SK-N-SH (cell line): ENCODE data around the gene IL11RA. TPM values are rescaled to one million over a fixed set of nuclear protein-coding genes. Genes with fewer than 3 reads are reported as not detected.

Experiments
- CTCF ChIA-PET: fragments of 300-600, 350-600 bp; formaldehyde crosslinking; extraction: SDS; loops from one replicate; lab custom pipeline; 2021; lab: Yijun Ruan, JAX
- POLR2A ChIA-PET: fragments of 350-600 bp; sonication (Branson Sonifier 250); formaldehyde crosslinking; extraction: SDS; loops from one replicate; lab custom pipeline; 2020; ENCODE audit warnings: antibody characterized with exemption, inconsistent platforms; lab: Yijun Ruan, JAX
- DNase-seq: peaks from one replicate; pipeline ENCODE4 v3.0.0; 2012
- H2AFZ ChIP-seq: fragments of 200-600 bp; sonication (generic); 2 replicates; pipeline ENCODE4 v1.8.1; 2016; ENCODE audit warnings: antibody characterized with exemption, mild to moderate bottlenecking, low read depth
- H3F3A ChIP-seq: fragments of 200-600 bp; sonication (generic); replicated peaks from 2 replicates; pipeline ENCODE3; 2016; ENCODE audit warnings: antibody characterized with exemption, mild to moderate bottlenecking; ENCODE audit not compliant: insufficient read depth
- H3K27ac ChIP-seq, 2 experiments: fragments of 200-500 bp in 1 of 2; fragments of 200-600 bp in 1 of 2; sonication (Bioruptor generic) in 1 of 2; sonication (generic), shearing (Covaris generic) in 1 of 2; 2 replicates each; pipeline versions ENCODE4 v1.5.1 to v1.6.1; 2014 to 2016; ENCODE audit warnings: low read depth in 2 of 2, inconsistent platforms in 1 of 2, low read length in 1 of 2, mild to moderate bottlenecking in 1 of 2, mixed read lengths in 1 of 2
- H3K27me3 ChIP-seq: fragments of 200-600 bp; sonication (generic), shearing (Covaris generic); 2 replicates; pipeline ENCODE4 v1.6.1; 2016; ENCODE audit warnings: mixed run types; ENCODE audit not compliant: insufficient read depth
- H3K36me3 ChIP-seq, 2 experiments: fragments of 200-500 bp in 1 of 2; fragments of 200-600 bp in 1 of 2; sonication (Bioruptor generic) in 1 of 2; sonication (generic) in 1 of 2; replicated peaks in 1 of 2; 2 replicates each; pipeline versions ENCODE3 to v1.5.1; 2014 to 2016; ENCODE audit warnings: low read length in 1 of 2, mild to moderate bottlenecking in 1 of 2; ENCODE audit not compliant: insufficient read depth in 2 of 2, control insufficient read depth in 1 of 2
- H3K4me1 ChIP-seq, 2 experiments: fragments of 200-500 bp in 1 of 2; fragments of 200-600 bp in 1 of 2; sonication (Bioruptor generic) in 1 of 2; sonication (generic), shearing (Covaris generic) in 1 of 2; 2 replicates each; pipeline versions ENCODE4 v1.5.1 to v1.6.1; 2014 to 2016; ENCODE audit warnings: low read depth in 1 of 2, low read length in 1 of 2, mixed run types in 1 of 2; ENCODE audit not compliant: insufficient read depth in 2 of 2, control insufficient read depth in 1 of 2
- H3K4me2 ChIP-seq: fragments of 200-600 bp; sonication (generic), shearing (Covaris generic); 2 replicates; pipeline ENCODE4 v1.6.1; 2017; ENCODE audit warnings: mixed run types
- H3K4me3 ChIP-seq, 2 experiments: fragments of 200-500 bp in 1 of 2; fragments of 200-600 bp in 1 of 2; sonication (Bioruptor generic) in 1 of 2; sonication (generic), shearing (Covaris generic) in 1 of 2; 2 replicates each; pipeline versions ENCODE4 v1.5.1 to v1.8.1; 2014 to 2016; ENCODE audit warnings: low read depth in 2 of 2, inconsistent platforms in 1 of 2, low read length in 1 of 2, mild to moderate bottlenecking in 1 of 2, mixed read lengths in 1 of 2, moderate library complexity in 1 of 2
- H3K79me2 ChIP-seq: fragments of 200-600 bp; sonication (generic); 2 replicates; pipeline ENCODE4 v1.8.1; 2017; ENCODE audit warnings: mild to moderate bottlenecking; ENCODE audit not compliant: insufficient read depth
- H3K9ac ChIP-seq: fragments of 200-600 bp; sonication (generic); 2 replicates; pipeline ENCODE4 v1.6.1; 2017; ENCODE audit warnings: mixed run types
- H3K9me2 ChIP-seq: fragments of 200-600 bp; sonication (generic); 2 replicates; pipeline ENCODE4 v1.6.1; 2017; ENCODE audit warnings: mixed run types
- H3K9me3 ChIP-seq: fragments of 200-600 bp; sonication (generic); 2 replicates; pipeline ENCODE4 v1.6.1; 2017; ENCODE audit warnings: mixed run types, mild to moderate bottlenecking, moderate library complexity
- H4K20me1 ChIP-seq: fragments of 200-600 bp; sonication (generic); 2 replicates; pipeline ENCODE4 v1.6.1; 2017; ENCODE audit warnings: mild to moderate bottlenecking, mixed run types; ENCODE audit not compliant: insufficient read depth
- EP300 ChIP-seq, 2 experiments: IDR thresholded peaks; 2 replicates each; pipeline versions ENCODE4 v1.4.0 to v1.6.1; 2012; ENCODE audit warnings: borderline replicate concordance in 1 of 2, low read depth in 1 of 2, low read length in 1 of 2
- EZH2phosphoT487 ChIP-seq: fragments of 200-600 bp; sonication (generic); IDR thresholded peaks from 2 replicates; pipeline ENCODE4 v1.6.1; 2017; ENCODE audit warnings: low read depth, mixed run types, mild to moderate bottlenecking, antibody characterized with exemption, moderate library complexity, borderline replicate concordance
- FOSL2 ChIP-seq: IDR thresholded peaks from 2 replicates; pipeline ENCODE4 v1.4.0; 2012; ENCODE audit warnings: low read depth, mild to moderate bottlenecking, moderate library complexity, borderline replicate concordance
- FOXJ3 ChIP-seq: sonication (generic); formaldehyde crosslinking; IDR thresholded peaks from 2 replicates; pipeline ENCODE4 v1.5.1; 2020; ENCODE audit warnings: mild to moderate bottlenecking, missing genetic modification reagents
- JUND ChIP-seq: IDR thresholded peaks from 2 replicates; pipeline ENCODE4 v1.4.0; 2012
- NRF1 ChIP-seq: IDR thresholded peaks from 2 replicates; pipeline ENCODE4 v1.6.1; 2012; ENCODE audit warnings: low read depth, mild to moderate bottlenecking, low read length
- RCOR1 ChIP-seq: fragments of 150-350 bp; IDR thresholded peaks from 2 replicates; pipeline ENCODE4 v1.6.1; 2017; ENCODE audit warnings: antibody characterized with exemption, low read length
- RFX5 ChIP-seq: IDR thresholded peaks from 2 replicates; pipeline ENCODE4 v1.6.1; 2012; ENCODE audit warnings: mild to moderate bottlenecking, improper control_type of control experiment, low read length
- RXRA ChIP-seq: IDR thresholded peaks from 2 replicates; pipeline ENCODE4 v1.4.0; 2012; ENCODE audit warnings: low read depth, mild to moderate bottlenecking, borderline replicate concordance
- SMC3 ChIP-seq: IDR thresholded peaks from 2 replicates; pipeline ENCODE4 v1.6.1; 2012; ENCODE audit warnings: low read depth, low read length, improper control_type of control experiment
- TAF1 ChIP-seq: IDR thresholded peaks from 2 replicates; pipeline ENCODE4 v1.6.1; 2012; ENCODE audit warnings: low read depth, mild to moderate bottlenecking, low read length, moderate library complexity, borderline replicate concordance
- TCF12 ChIP-seq: IDR thresholded peaks from 2 replicates; pipeline ENCODE4 v1.4.0; 2012
- WGBS: methylation state at CpG from one replicate; pipeline ENCODE4 v1.1.6; 2017; ENCODE audit warnings: low lambda C conversion rate; 5-methylcytosine and 5-hydroxymethylcytosine counted together
- polyA plus RNA-seq, 3 experiments: library from polyadenylated mRNA; depleted of rRNA; stranded (reverse); fragments of >200 nt; gene quantifications; 2 replicates each; pipeline ENCODE4 v1.2.3, GENCODE V29; 2012
- TF ChIP-seq, protein P1 (sequence below): IDR thresholded peaks from 2 replicates; pipeline ENCODE4 v1.4.0; 2012; ENCODE audit warnings: low read depth
- TF ChIP-seq, protein P2 (sequence below): IDR thresholded peaks from 2 replicates; pipeline ENCODE4; 2012
- TF ChIP-seq, protein P3 (sequence below): IDR thresholded peaks from 2 replicates; pipeline ENCODE4 v1.6.1; 2012; ENCODE audit warnings: mild to moderate bottlenecking, low read depth, low read length, moderate library complexity
- TF ChIP-seq, protein P4 (sequence below): IDR thresholded peaks from 2 replicates; pipeline ENCODE4 v1.4.0; 2012; ENCODE audit warnings: low read depth, borderline replicate concordance
- TF ChIP-seq, protein P5 (sequence below): IDR thresholded peaks from 2 replicates; pipeline ENCODE4 v1.4.0; 2012; ENCODE audit warnings: low read depth, borderline replicate concordance

The IL11RA gene
- polyA plus RNA-seq, 1 of the 3 experiments (the other 2 are of a cell fraction), result 16.5 TPM

DNA sequence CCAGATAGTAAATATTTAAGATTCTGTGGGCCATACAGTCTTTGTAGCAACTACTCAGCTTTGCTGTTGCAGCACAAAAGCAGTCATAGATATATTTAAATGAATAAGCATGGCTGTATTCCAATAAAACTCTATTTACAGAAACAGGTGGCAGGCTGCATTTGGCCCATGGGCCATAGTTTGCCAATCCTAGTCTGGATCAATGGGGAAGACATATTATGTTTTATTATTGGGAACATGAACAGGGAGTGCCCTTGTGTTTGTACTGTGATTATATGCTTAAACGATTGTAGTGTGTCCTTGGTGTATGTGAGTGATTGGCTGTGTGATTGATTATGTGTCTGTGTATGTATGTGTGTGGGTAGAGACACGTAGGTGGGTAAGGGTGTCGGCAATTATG is 22.5 kb downstream of the IL11RA start:
- 75% methylated on average over 3 of the region's 3 CpGs for WGBS

More for the DNA sequence above, 22.5 kb downstream of the IL11RA start:
- ChIA-PET CTCF (interaction anchor here (0.7 to 5.7 kb wide), 12 partner anchors 11 to 320 kb away, joined by 3 to 57 read pairs (median 4); partner anchors contain the start of genes CCL19, CCL21, DCTN3 and GALT), POLR2A (no interaction called here)
- Histone ChIP-seq H2AFZ (no peak overlapping the region), H3K27ac (no peak overlapping the region), H3K79me2 (no peaks in the 10 kb centered on the region), H3K4me3 (no peak overlapping the region), H3K27me3 (no peaks in the 10 kb centered on the region), H3K9me2 (no peaks in the 10 kb centered on the region), H3K4me1 (no peaks in the 10 kb centered on the region), H3K4me2 (no peak overlapping the region), H4K20me1 (no peaks in the 10 kb centered on the region), H3K9me3 (no peaks in the 10 kb centered on the region), H3F3A (no peaks in the 10 kb centered on the region), H3K9ac (no peak overlapping the region), H3K36me3 (no peaks in the 10 kb centered on the region)
- no peak for TF ChIP-seq JUND
- TF ChIP-seq EP300 (IDR thresholded peaks at IDR 0.05; ENCODE audit: borderline replicate concordance in 1 of 2, low read depth in 1 of 2, low read length in 1 of 2), result no peak
- no peak for TF ChIP-seq NRF1
- TF ChIP-seq RFX5, result no peak
- no peak for TF ChIP-seq FOSL2
- no peak for TF ChIP-seq FOXJ3 (CRISPR knock-in tag)
- no peak for TF ChIP-seq RXRA
- TF ChIP-seq, protein P1, sequence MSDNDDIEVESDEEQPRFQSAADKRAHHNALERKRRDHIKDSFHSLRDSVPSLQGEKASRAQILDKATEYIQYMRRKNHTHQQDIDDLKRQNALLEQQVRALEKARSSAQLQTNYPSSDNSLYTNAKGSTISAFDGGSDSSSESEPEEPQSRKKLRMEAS, result no peak
- TF ChIP-seq EZH2phosphoT487, result no peak
- TF ChIP-seq, protein P2, sequence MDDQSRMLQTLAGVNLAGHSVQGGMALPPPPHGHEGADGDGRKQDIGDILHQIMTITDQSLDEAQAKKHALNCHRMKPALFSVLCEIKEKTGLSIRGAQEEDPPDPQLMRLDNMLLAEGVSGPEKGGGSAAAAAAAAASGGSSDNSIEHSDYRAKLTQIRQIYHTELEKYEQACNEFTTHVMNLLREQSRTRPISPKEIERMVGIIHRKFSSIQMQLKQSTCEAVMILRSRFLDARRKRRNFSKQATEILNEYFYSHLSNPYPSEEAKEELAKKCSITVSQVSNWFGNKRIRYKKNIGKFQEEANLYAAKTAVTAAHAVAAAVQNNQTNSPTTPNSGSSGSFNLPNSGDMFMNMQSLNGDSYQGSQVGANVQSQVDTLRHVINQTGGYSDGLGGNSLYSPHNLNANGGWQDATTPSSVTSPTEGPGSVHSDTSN, result no peak
- TF ChIP-seq, protein P3, sequence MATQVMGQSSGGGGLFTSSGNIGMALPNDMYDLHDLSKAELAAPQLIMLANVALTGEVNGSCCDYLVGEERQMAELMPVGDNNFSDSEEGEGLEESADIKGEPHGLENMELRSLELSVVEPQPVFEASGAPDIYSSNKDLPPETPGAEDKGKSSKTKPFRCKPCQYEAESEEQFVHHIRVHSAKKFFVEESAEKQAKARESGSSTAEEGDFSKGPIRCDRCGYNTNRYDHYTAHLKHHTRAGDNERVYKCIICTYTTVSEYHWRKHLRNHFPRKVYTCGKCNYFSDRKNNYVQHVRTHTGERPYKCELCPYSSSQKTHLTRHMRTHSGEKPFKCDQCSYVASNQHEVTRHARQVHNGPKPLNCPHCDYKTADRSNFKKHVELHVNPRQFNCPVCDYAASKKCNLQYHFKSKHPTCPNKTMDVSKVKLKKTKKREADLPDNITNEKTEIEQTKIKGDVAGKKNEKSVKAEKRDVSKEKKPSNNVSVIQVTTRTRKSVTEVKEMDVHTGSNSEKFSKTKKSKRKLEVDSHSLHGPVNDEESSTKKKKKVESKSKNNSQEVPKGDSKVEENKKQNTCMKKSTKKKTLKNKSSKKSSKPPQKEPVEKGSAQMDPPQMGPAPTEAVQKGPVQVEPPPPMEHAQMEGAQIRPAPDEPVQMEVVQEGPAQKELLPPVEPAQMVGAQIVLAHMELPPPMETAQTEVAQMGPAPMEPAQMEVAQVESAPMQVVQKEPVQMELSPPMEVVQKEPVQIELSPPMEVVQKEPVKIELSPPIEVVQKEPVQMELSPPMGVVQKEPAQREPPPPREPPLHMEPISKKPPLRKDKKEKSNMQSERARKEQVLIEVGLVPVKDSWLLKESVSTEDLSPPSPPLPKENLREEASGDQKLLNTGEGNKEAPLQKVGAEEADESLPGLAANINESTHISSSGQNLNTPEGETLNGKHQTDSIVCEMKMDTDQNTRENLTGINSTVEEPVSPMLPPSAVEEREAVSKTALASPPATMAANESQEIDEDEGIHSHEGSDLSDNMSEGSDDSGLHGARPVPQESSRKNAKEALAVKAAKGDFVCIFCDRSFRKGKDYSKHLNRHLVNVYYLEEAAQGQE, result no peak
- no peak for TF ChIP-seq TCF12
- no peak for TF ChIP-seq TAF1
- TF ChIP-seq, protein P4, sequence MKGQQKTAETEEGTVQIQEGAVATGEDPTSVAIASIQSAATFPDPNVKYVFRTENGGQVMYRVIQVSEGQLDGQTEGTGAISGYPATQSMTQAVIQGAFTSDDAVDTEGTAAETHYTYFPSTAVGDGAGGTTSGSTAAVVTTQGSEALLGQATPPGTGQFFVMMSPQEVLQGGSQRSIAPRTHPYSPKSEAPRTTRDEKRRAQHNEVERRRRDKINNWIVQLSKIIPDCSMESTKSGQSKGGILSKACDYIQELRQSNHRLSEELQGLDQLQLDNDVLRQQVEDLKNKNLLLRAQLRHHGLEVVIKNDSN, result no peak
- TF ChIP-seq SMC3, result no peak
- no peak for TF ChIP-seq RCOR1
- TF ChIP-seq, protein P5, sequence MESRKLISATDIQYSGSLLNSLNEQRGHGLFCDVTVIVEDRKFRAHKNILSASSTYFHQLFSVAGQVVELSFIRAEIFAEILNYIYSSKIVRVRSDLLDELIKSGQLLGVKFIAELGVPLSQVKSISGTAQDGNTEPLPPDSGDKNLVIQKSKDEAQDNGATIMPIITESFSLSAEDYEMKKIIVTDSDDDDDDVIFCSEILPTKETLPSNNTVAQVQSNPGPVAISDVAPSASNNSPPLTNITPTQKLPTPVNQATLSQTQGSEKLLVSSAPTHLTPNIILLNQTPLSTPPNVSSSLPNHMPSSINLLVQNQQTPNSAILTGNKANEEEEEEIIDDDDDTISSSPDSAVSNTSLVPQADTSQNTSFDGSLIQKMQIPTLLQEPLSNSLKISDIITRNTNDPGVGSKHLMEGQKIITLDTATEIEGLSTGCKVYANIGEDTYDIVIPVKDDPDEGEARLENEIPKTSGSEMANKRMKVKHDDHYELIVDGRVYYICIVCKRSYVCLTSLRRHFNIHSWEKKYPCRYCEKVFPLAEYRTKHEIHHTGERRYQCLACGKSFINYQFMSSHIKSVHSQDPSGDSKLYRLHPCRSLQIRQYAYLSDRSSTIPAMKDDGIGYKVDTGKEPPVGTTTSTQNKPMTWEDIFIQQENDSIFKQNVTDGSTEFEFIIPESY, result no peak
- no peak for DNase-seq
